Measurements from ENCODE around the gene LDAH.

LDAH gene

DNA sequence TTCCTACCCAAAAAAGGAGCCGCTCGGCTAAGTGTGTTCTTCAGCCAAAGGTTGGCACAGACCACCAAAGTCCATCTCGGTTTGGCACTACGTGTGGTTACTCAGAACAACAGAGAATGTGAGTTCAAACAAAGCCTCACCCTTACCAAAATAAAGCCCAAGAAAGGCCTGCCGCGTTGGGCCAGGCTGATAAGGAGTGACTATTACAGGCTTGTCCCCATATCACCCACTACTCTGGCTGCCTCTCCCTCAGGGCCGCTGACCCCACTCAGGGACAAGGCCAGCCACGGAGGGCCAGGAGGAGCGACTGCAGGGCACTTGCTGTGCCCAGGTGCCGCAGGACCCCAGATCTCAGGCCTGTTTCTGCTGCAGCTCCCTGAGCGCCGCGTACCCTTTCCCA, 185.8 kb downstream of the LDAH start:
- no peak for DNase-seq (ENCODE audit: low read depth in 2 of 2)

DNA sequence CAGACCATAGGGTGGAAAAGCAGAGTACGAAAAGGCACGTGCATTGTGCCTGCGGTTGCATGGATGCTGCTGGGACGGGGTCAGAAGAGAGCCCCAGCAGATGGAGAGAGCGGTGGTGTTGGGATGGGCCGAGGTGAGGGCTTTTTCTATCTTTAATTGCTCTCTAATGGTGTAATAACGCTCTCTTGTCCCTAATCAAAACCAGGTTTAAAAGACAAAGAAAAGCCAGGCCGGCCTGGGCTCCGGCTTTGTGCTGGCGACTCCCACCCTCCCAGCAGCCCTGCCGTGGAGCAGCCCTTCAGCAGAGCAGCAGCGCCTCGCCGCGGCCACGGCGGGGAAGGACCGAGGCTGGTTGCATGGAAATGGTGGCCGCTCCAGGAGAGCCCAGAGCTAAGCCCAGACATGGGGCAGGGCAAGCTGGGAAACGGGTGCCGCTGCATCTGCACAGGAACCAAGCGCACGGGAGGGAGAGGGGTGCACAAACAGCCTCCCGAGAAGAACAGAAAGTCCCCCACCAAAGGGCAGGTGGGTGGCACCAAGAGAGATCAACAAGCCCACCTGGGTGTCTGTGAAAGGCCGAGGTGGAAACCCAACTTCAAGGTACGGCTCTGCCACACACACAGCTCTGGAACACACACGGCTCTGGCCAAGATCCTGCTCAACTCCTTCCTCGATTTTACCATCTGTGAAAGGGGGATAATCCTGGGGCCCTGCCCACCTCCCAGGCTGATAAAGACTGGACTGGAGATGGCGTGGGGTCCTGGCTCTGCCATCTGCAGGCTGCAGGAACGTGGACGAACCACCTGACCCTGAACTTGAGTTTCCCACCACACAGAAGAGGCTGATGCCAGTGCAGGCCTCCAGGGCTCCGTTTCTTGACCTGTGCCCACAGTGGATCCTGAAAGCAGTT, 187.0 kb downstream of the LDAH start:
- DNase-seq (ENCODE audit: low read depth in 2 of 2), result peak; percentile 34 to 47

DNA sequence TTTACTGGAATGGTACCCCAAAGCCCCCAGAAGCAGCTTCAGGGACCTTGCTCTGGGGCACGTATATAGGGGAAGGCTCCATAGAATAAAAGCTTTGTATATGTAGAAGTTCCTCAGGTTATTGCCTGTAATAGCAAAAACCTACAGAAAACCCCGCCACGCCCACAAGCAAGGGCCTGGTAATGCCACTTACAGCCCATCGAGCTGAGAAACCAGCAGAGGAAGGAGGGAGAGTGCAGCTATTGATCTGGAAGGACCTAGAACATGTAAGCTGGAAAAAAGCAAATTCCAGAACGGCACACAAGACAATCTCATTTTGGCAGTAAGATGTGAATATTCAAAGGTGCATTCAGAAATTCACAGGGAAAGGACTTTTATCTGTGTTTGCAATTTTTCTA, 187.8 kb downstream of the LDAH start:
- DNase-seq (ENCODE audit: low read depth in 2 of 2), result no peak

GRCh38 chr2:20634507-20635112, 188.3 kb downstream of the LDAH start:
- DNase-seq (ENCODE audit: low read depth in 2 of 2), result no peak
